Fibroblast of mammary gland (primary cell): ENCODE results near the gene ZNF791.
"Not testable (repeated sequence)": the region's sequence is repeated elsewhere in the genome, so short reads cannot be mapped to it uniquely, and the experiment has no call there.

Experiments
- DNase-seq: peaks from one replicate; pipeline ENCODE4 v3.0.0-alpha.2; 2010; ENCODE audit warnings: low read depth
- H3K4me3 ChIP-seq: 2 replicates; pipeline ENCODE4 v1.5.1; 2011; ENCODE audit warnings: low read depth, mild to moderate bottlenecking, low read length, moderate library complexity; ENCODE audit not compliant: control insufficient read depth
- TF ChIP-seq, protein P1 (sequence below): conservative IDR thresholded peaks from 2 replicates; pipeline ENCODE4 v1.5.1; 2011; ENCODE audit warnings: low read depth, low read length, inconsistent platforms; ENCODE audit not compliant: control insufficient read depth, insufficient read depth

The ZNF791 gene

DNA sequence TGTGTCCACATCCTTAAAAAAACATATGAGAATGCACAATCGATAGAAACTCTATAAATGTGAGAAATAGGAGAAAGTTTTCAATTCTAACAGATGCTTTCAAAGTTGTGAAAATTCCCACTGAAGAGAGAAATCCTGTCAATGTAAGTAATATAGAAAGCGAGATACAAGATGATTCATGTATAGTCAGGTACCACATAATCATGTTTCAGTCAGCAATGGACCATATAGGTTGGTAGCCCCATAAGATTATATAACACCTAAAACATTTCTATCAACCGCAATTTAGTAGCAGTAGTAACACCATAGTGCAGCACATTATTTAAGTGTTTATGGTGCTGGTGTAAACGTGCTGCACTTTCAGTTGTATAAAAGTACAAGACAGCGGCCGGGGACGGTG, 18.5 kb downstream of the ZNF791 start:
- H3K4me3 ChIP-seq = no peak overlapping the region
- TF ChIP-seq, protein P1, sequence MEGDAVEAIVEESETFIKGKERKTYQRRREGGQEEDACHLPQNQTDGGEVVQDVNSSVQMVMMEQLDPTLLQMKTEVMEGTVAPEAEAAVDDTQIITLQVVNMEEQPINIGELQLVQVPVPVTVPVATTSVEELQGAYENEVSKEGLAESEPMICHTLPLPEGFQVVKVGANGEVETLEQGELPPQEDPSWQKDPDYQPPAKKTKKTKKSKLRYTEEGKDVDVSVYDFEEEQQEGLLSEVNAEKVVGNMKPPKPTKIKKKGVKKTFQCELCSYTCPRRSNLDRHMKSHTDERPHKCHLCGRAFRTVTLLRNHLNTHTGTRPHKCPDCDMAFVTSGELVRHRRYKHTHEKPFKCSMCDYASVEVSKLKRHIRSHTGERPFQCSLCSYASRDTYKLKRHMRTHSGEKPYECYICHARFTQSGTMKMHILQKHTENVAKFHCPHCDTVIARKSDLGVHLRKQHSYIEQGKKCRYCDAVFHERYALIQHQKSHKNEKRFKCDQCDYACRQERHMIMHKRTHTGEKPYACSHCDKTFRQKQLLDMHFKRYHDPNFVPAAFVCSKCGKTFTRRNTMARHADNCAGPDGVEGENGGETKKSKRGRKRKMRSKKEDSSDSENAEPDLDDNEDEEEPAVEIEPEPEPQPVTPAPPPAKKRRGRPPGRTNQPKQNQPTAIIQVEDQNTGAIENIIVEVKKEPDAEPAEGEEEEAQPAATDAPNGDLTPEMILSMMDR = no peak

DNA sequence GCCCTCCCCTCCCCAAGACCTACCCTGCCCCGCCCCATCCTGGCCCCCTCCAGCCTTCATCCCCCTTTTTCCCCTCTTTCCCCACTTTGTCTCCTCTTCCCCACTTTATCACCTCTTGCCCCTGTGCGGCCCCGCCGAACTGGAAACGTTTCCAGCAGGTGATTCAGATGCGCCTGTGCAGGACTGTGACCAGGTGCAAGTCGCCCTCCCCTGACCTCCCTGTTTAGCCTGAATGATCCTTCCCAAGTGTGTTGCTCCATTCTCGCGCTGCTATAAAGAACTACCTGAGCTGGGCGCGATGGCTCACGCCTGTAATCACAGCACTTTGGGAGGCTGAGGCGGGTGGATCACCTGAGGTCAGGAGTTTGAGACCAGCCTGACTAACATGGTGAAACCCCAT, 25.9 kb downstream of the ZNF791 start:
- DNase-seq = no peak
- TF ChIP-seq, protein P1 = no peak
- no peak overlapping the region for H3K4me3 ChIP-seq

More for the DNA sequence above, 18.5 kb downstream of the ZNF791 start:
- no peak for DNase-seq

DNA sequence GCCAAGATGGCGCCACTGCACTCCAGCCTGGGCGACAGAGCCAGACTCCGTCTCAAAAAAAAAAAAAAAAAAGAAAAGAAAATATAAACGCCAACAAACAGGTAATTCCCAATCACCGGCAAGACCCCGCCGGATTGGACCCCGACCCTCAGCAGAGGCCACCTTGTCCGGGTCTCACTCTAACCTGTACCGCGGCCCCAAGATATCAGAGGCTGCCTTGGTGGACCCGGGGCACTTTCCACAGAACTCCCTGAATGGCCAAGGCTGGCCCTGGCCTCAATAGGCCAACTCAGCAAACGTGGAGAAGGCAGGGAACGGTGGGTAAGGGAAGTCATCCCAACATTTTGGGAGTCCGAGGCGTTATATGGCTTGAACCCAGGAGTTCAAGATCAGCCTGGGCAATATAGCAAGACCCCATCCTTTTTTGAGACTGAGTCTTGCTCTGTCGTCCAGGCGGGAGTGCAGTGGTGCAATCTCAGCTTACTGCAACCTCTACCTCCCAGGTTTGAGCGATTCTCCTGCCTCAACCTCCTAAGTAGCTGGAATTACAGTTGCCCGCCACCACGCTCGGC, 28.0 kb downstream of the ZNF791 start:
- no peak overlapping the region for H3K4me3 ChIP-seq
- DNase-seq = no peak
- TF ChIP-seq, protein P1 = no peak

DNA sequence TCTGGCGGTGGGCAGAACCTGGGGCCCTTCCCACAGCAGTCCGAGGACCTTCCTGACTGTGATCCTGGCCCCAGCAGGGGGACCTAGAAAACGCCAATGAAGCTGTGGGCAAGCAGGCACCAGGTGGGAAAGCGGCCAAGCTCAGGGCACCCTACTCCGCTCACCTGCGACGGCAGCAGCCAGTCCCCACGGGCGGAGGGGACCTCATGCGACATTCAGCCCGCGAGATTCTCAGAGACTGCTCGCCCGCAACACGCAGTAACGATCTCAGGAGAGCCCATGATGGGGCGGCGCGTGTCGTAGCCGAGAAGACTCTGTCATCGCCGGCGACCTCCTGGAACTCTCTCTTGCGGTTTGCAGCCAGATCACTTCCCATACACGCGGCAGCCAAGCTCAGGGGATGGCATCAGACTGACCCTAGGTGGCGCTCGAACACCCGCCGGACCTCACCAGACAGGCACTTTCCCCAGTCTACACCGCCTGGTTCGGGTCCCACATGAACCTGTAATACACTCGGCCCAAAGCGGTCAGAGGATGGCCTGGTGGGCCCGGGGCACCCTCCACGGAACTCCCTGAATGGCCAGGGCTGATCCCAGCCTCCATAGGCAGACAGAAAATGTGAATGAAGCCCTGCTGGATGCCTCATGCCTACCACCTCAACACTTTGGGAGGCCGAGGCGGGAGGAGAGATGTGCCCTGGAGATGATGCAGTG, 29.3 kb downstream of the ZNF791 start:
- DNase-seq = peak; percentile 81
- H3K4me3 ChIP-seq = peak overlapping the region; percentile 13
- TF ChIP-seq, protein P1 = peak; percentile 68

DNA sequence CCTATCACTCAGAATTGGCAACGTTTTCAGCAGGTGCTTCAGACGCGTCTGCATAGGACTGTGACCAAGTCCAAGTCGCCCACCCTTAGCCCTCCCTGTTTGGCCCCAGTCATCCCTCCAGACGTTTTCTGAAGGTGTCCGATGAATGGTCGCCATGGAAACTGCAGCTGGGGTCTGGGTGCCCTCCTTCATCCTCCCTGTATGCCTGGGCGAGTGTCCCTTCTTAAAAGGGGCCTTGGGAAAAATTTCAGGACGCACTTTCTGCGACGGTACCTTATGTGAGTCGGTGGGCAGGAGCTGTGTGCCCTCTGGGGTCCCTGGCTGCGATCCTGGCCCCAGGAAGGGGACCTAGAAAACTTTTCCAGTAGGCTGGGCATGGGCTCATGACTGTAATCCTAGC, 30.7 kb downstream of the ZNF791 start:
- DNase-seq = no peak
- TF ChIP-seq, protein P1 = no peak

DNA sequence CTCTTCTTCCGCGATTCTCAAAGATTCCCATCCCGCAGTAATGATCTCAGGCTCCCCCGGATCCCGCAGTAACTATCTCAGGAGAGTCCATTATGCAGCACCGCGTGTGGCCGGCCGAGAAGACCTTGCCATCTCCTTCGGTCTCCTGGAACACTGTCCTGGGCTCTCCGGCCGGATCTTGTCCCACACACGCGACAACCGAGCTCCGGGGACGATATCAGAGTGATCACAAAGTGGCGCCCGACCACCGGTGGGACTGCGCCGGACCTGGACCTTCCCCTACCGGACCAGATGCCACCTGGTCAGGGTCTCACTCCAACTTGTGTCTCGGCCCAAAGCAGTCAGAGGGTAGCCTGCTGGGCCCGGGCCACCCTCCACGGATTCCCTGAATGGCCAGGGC, 31.8 kb downstream of the ZNF791 start:
- DNase-seq = no peak
- TF ChIP-seq, protein P1 = no peak
- no peak overlapping the region for H3K4me3 ChIP-seq

More for the DNA sequence above, 30.7 kb downstream of the ZNF791 start:
- no peak overlapping the region for H3K4me3 ChIP-seq

DNA sequence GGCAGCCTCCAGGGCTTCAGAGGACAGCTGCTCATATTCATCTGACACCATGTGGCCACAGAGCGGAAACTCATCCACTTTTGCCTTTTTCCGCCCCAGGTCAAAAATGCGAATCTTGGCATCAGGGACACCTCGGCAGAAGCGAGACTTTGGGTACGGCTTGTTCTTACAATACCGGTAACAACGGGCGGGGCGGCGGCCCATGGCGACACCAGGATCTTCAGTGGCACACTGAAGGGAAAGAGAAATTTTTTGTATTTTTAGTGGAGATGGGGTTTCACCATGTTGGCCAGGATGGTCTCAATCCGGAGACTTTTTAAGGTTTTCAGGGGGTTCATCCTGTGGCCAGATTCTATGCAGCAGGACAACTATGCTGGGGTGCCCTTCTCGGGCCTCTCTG, 33.0 kb downstream of the ZNF791 start:
- H3K4me3 ChIP-seq = not testable (repeated sequence)

More for the DNA sequence above, 33.0 kb downstream of the ZNF791 start:
- DNase-seq = not testable (repeated sequence)
